ENCODE measurements around the gene EIF4A2.

Gene EIF4A2

DNA sequence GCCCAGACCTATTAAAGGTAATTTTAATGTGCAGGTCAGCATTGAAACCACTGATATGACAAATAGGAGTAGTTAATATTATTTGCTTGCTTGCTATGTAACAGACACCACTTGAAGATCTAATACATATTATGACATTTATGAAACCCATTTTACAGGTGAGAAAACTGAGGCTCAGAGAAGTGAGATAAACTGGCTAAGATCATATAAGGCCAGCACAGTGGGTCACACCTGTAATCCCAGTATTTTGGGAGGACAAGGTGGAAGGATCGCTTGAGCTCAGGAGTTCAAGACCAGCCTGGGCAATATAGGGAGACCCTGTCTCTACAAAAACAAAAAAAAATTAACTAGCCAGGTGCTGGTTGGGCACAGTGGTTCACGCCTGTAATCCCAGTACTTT is 33.1 kb upstream of the EIF4A2 start:
- peaks cover 4% of the 10 kb centered on the region; the same call in 1 of the 2 replicates for H3K4me1 ChIP-seq (ENCODE audit: low read length)
- H3K79me2 ChIP-seq (ENCODE audit: low read length), result no peaks in the 10 kb centered on the region
- H3K9ac ChIP-seq (ENCODE audit: low read length), result no peak overlapping the region
- H4K20me1 ChIP-seq (ENCODE audit: insufficient read depth, low read length), result no peaks in the 10 kb centered on the region
- H3K4me2 ChIP-seq (ENCODE audit: low read length), result no peak overlapping the region
- TF ChIP-seq, protein P1, sequence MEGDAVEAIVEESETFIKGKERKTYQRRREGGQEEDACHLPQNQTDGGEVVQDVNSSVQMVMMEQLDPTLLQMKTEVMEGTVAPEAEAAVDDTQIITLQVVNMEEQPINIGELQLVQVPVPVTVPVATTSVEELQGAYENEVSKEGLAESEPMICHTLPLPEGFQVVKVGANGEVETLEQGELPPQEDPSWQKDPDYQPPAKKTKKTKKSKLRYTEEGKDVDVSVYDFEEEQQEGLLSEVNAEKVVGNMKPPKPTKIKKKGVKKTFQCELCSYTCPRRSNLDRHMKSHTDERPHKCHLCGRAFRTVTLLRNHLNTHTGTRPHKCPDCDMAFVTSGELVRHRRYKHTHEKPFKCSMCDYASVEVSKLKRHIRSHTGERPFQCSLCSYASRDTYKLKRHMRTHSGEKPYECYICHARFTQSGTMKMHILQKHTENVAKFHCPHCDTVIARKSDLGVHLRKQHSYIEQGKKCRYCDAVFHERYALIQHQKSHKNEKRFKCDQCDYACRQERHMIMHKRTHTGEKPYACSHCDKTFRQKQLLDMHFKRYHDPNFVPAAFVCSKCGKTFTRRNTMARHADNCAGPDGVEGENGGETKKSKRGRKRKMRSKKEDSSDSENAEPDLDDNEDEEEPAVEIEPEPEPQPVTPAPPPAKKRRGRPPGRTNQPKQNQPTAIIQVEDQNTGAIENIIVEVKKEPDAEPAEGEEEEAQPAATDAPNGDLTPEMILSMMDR (IDR thresholded peaks at IDR 0.05; ENCODE audit: low read depth, low read length), result no peak
- no peak for TF ChIP-seq EZH2phosphoT487 (IDR thresholded peaks at IDR 0.05; ENCODE audit: low read depth)
- H3K4me3 ChIP-seq (ENCODE audit: low read length), result no peak overlapping the region
- H3K27ac ChIP-seq (ENCODE audit: low read length), result no peak overlapping the region
- no peaks in the 10 kb centered on the region for H3K36me3 ChIP-seq (replicated peaks; ENCODE audit: low read depth, low read length)
- H3K27me3 ChIP-seq (ENCODE audit: low read depth, low read length), result no peaks in the 10 kb centered on the region
- no peak overlapping the region for H2AFZ ChIP-seq (ENCODE audit: low read depth, low read length)
- H3K9me3 ChIP-seq (ENCODE audit: insufficient read depth, low read length), result no peaks in the 10 kb centered on the region

- no peaks in the 10 kb centered on the region for H3K36me3 ChIP-seq (replicated peaks; ENCODE audit: low read depth, low read length)
- no peaks in the 10 kb centered on the region for H3K9me3 ChIP-seq (ENCODE audit: insufficient read depth, low read length)
- no peak overlapping the region for H3K4me3 ChIP-seq (ENCODE audit: low read length)
- H3K4me2 ChIP-seq (ENCODE audit: low read length), result no peak overlapping the region
- H3K9ac ChIP-seq (ENCODE audit: low read length), result no peak overlapping the region
- no peak overlapping the region for H3K27ac ChIP-seq (ENCODE audit: low read length)
- H3K4me1 ChIP-seq (ENCODE audit: low read length), result peaks cover 4% of the 10 kb centered on the region; the same call in 1 of the 2 replicates
- H3K27me3 ChIP-seq (ENCODE audit: low read depth, low read length), result no peaks in the 10 kb centered on the region
- H4K20me1 ChIP-seq (ENCODE audit: insufficient read depth, low read length), result no peaks in the 10 kb centered on the region
- H3K79me2 ChIP-seq (ENCODE audit: low read length), result no peaks in the 10 kb centered on the region
- no peak for TF ChIP-seq EZH2phosphoT487 (IDR thresholded peaks at IDR 0.05; ENCODE audit: low read depth)
- TF ChIP-seq, protein P1 (IDR thresholded peaks at IDR 0.05; ENCODE audit: low read depth, low read length), result no peak
- H2AFZ ChIP-seq (ENCODE audit: low read depth, low read length), result no peak overlapping the region
These were observed 31.9 kb upstream of the EIF4A2 start for GRCh38 chr3:186751480-186751879.

GRCh38 chr3:186754006-186754405 is 29.4 kb upstream of the EIF4A2 start:
- H3K27me3 ChIP-seq (ENCODE audit: low read depth, low read length), result no peaks in the 10 kb centered on the region

DNA sequence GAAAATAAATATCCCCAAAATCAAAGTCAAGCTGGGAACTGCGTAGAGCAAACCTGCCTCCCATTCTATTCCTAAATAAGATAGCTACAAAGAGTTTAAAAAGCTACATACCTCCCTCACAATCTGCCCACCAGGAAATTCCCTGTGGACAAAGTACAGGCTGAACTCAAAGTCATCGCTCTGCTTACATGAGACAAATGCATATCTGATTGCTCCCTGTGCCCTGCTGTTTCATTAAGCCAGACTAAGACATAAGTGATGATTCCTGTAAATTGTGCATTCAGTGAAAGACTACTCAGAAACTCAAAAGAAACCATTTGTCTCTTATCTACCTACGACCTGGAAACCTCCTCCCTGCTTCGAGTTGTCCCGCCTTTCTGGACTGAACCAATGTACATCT is 28.5 kb upstream of the EIF4A2 start:
- Histone ChIP-seq H3K27me3 (ENCODE audit: low read depth, low read length) (no peaks in the 10 kb centered on the region), H2AFZ (ENCODE audit: low read depth, low read length) (no peak overlapping the region), H3K9me3 (ENCODE audit: insufficient read depth, low read length) (no peaks in the 10 kb centered on the region), H3K9ac (ENCODE audit: low read length) (no peak overlapping the region), H3K36me3 (replicated peaks; ENCODE audit: low read depth, low read length) (no peaks in the 10 kb centered on the region), H4K20me1 (ENCODE audit: insufficient read depth, low read length) (no peaks in the 10 kb centered on the region), H3K4me2 (ENCODE audit: low read length) (no peak overlapping the region), H3K4me1 (ENCODE audit: low read length) (peaks cover 4% of the 10 kb centered on the region; the same call in 1 of the 2 replicates), H3K27ac (ENCODE audit: low read length) (no peak overlapping the region), H3K4me3 (ENCODE audit: low read length) (no peak overlapping the region), H3K79me2 (ENCODE audit: low read length) (no peaks in the 10 kb centered on the region)
- no peak for TF ChIP-seq EZH2phosphoT487 (IDR thresholded peaks at IDR 0.05; ENCODE audit: low read depth)

More at GRCh38 chr3:186754006-186754405, 29.4 kb upstream of the EIF4A2 start:
- no peaks in the 10 kb centered on the region for H3K36me3 ChIP-seq (replicated peaks; ENCODE audit: low read depth, low read length)
- no peak overlapping the region for H3K9ac ChIP-seq (ENCODE audit: low read length)
- H2AFZ ChIP-seq (ENCODE audit: low read depth, low read length), result no peak overlapping the region
- H3K4me2 ChIP-seq (ENCODE audit: low read length), result no peak overlapping the region
- peaks cover 4% of the 10 kb centered on the region; the same call in 1 of the 2 replicates for H3K4me1 ChIP-seq (ENCODE audit: low read length)
- TF ChIP-seq EZH2phosphoT487 (IDR thresholded peaks at IDR 0.05; ENCODE audit: low read depth), result no peak
- TF ChIP-seq, protein P1 (IDR thresholded peaks at IDR 0.05; ENCODE audit: low read depth, low read length), result no peak
- no peaks in the 10 kb centered on the region for H3K9me3 ChIP-seq (ENCODE audit: insufficient read depth, low read length)
- H3K27ac ChIP-seq (ENCODE audit: low read length), result no peak overlapping the region
- no peaks in the 10 kb centered on the region for H3K79me2 ChIP-seq (ENCODE audit: low read length)
- no peaks in the 10 kb centered on the region for H4K20me1 ChIP-seq (ENCODE audit: insufficient read depth, low read length)
- H3K4me3 ChIP-seq (ENCODE audit: low read length), result no peak overlapping the region

Data from OCI-LY3 (cell line).